Parietal lobe (tissue), 1 donor: ENCODE results near the gene ACAN. TPM values are rescaled to one million over a fixed set of nuclear protein-coding genes. Genes with fewer than 3 reads are reported as not detected.

Experiments
- total RNA-seq: library from RNA; depleted of rRNA; stranded (reverse); fragments of >200 nt; gene quantifications from one replicate; pipeline ENCODE4 v1.2.3, GENCODE V29; 2014

The ACAN gene
- 0.31 TPM for total RNA-seq

GRCh38 chr15:88803241-88803919 is at the start of gene ACAN:
TSS of gene ACAN (plus strand) at chr15:88803436. CDS start at chr15:88836207, 32,771 bp downstream.

GRCh38 chr15:88894819-88895767 is 91.9 kb downstream of the ACAN start, which contains the start of gene HAPLN3:
TSS of gene HAPLN3 (minus strand) at chr15:88895544. CDS start at chr15:88887298, 8,246 bp downstream.

GRCh38 chr15:88913017-88913849 is 110.0 kb downstream of the ACAN start, which contains the start of gene MFGE8:
TSS of gene MFGE8 (minus strand) at chr15:88913379. CDS start at chr15:88913319, 60 bp downstream.

Other genes with a start within 250 kb of the ACAN start
- 4.7 TPM for gene AEN, start 182.1 kb upstream of the ACAN start, total RNA-seq
- 0.31 TPM for gene ISG20, start 164.4 kb upstream of the ACAN start, total RNA-seq
- gene HAPLN3, start 92.1 kb downstream of the ACAN start, total RNA-seq: 5.0 TPM
- 38.5 TPM for gene MFGE8, start 109.9 kb downstream of the ACAN start, total RNA-seq